CD4-positive, alpha-beta T cell treated with Interleukin-12 subunit alpha and Interleukin-12 subunit beta, for 1 hour (primary cell): ENCODE results near the gene NMUR1.

ENCODE experiments used
- DNase-seq: peaks from one replicate; pipeline ENCODE4 v3.0.0-alpha.2; 2020

The NMUR1 gene

GRCh38 chr2:231482806-231483391 lies 47.3 kb downstream of the NMUR1 start:
- DNase-seq, result peak; percentile 72

- no peak for DNase-seq
Observed at GRCh38 chr2:231480781-231481180, 49.5 kb downstream of the NMUR1 start.

DNA sequence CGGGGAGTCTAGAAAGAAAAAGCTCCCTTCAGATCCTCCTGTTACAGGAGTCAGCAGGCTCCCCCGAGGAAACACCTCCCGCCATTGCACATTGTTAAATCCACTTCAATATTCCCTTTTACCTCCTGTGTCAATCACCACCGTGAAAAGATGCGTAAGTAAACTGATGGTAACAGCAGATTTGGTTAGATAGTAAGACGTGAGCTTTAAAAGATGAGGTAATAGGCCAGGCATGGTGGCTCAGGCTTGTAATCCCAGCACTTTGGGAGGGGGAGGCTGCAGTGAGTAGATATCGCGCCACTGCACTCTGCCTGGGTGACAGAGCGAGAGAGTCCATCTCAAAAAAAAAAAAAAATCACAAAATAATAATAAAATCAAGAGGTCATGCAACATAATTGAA lies 50.8 kb downstream of the NMUR1 start:
- no peak for DNase-seq

GRCh38 chr2:231476920-231477319 lies 53.3 kb downstream of the NMUR1 start:
- no peak for DNase-seq

DNA sequence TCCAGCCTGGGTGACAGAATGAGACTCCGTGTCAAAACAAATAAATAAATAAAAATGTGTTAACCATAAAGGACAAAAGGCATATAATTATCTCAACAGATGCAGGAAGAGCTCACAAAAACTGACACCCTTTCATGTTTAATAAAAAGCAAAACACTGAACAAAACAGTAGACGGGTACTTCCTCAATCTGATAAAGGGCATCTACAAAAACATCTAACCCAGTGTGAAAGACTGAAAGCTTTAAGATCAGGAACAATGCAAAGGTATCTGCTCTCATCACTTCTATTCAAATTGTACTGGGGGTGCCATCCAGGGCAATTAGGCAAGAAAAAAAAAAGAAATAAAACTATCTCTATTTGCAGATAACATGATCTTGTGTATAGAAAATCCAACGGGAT lies 54.3 kb downstream of the NMUR1 start:
- no peak for DNase-seq
